ENCODE results near the gene CORIN. TPM values are rescaled to one million over a fixed set of nuclear protein-coding genes. Genes with fewer than 3 reads are reported as not detected.

The CORIN gene
- total RNA-seq, 1 donor from 2014 or later = 2.6 TPM

DNA sequence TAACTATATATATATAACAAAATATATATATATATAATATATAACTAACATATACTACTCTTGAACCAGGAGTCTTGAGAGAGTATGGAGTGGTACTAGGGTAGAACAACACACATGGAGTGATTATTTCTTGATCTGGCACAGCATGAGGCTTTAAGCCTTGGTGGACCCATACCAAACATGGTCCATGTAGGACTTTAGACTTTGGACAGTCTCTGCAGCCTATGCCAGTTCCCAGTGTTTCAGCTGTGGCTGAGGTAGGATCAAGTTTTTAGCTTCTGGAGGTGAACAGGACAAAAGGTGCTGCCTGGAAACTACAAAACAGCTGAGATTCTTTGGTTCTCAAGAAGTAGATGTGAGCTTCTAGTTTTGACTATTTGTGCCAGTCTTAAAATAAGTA lies 20.6 kb downstream of the CORIN start:
- Mint-ChIP-seq H3K4me1 (ENCODE audit: unreplicated experiment) (no peaks in the 10 kb centered on the region), H3K36me3 (ENCODE audit: unreplicated experiment) (no peaks in the 10 kb centered on the region), H3K27me3 (ENCODE audit: unreplicated experiment) (peaks cover 63% of the 10 kb centered on the region), H3K27ac (ENCODE audit: unreplicated experiment) (no peak overlapping the region), H3K9me3 (ENCODE audit: unreplicated experiment) (no peaks in the 10 kb centered on the region), H3K4me3 (ENCODE audit: unreplicated experiment) (no peak overlapping the region)
- TF ChIP-seq, protein P1, sequence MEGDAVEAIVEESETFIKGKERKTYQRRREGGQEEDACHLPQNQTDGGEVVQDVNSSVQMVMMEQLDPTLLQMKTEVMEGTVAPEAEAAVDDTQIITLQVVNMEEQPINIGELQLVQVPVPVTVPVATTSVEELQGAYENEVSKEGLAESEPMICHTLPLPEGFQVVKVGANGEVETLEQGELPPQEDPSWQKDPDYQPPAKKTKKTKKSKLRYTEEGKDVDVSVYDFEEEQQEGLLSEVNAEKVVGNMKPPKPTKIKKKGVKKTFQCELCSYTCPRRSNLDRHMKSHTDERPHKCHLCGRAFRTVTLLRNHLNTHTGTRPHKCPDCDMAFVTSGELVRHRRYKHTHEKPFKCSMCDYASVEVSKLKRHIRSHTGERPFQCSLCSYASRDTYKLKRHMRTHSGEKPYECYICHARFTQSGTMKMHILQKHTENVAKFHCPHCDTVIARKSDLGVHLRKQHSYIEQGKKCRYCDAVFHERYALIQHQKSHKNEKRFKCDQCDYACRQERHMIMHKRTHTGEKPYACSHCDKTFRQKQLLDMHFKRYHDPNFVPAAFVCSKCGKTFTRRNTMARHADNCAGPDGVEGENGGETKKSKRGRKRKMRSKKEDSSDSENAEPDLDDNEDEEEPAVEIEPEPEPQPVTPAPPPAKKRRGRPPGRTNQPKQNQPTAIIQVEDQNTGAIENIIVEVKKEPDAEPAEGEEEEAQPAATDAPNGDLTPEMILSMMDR (IDR thresholded peaks at IDR 0.05) = no peak
- no peak for DNase-seq (ENCODE audit: extremely low spot score, unreplicated experiment)

DNA sequence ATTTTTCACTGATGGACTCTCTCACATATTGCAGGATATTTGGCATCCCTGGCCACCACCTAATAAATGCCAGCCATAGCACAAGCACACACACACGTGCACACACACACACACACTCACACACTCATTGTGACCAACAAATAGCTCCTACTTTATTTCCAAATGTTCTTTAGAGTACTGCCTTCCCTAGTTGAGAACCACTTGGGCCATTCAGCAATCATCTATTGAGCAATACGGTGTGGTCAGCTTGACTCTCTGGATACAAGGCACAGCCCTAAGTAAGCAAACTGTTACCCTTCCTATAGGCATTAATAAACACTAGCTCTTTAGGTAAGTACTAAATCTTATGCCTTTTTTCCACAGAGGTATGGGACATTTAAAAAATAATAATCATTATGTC lies 21.1 kb downstream of the CORIN start:
- TF ChIP-seq, protein P1 (IDR thresholded peaks at IDR 0.05) = no peak
- H3K9me3 Mint-ChIP-seq (ENCODE audit: unreplicated experiment) = no peaks in the 10 kb centered on the region

DNA sequence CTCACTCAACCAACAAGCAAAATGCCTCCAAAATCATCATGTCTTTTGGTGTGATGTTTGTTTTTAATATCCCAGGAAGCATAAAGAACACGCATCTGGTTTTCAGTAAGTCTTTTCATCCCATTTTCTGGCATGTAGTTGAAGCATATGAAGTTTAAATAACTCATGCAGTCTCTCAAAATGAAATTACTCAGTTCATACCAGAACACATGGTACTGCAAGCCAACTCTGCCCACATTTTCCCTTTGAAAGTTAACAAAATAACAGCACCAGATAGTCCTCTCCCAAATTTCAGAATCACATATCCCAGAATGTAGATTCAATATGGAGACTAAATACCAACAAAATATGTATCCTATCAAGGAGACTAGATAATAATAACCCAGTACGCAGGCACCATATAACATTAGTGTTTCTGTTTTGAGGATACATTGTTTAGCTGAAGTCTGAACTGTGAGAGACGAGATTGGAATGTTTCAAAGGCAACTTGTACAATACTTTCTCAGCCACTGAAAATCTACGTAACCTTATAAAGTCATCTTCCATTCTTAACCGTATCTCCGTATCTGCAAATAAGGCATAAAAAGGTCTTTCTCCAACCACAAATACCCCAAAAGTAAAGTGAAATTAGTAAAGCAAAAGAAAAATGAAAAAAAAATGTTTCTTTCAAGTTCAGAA lies 23.1 kb downstream of the CORIN start:
- Mint-ChIP-seq H3K9me3 (ENCODE audit: unreplicated experiment) (no peaks in the 10 kb centered on the region), H3K4me1 (ENCODE audit: unreplicated experiment) (no peaks in the 10 kb centered on the region), H3K36me3 (ENCODE audit: unreplicated experiment) (no peaks in the 10 kb centered on the region), H3K27ac (ENCODE audit: unreplicated experiment) (no peak overlapping the region), H3K4me3 (ENCODE audit: unreplicated experiment) (no peak overlapping the region), H3K27me3 (ENCODE audit: unreplicated experiment) (peaks cover 57% of the 10 kb centered on the region)
- no peak for DNase-seq (ENCODE audit: extremely low spot score, unreplicated experiment)
- TF ChIP-seq, protein P1 (IDR thresholded peaks at IDR 0.05) = no peak

More for the DNA sequence above, 21.1 kb downstream of the CORIN start:
- Mint-ChIP-seq H3K27ac (ENCODE audit: unreplicated experiment) (no peak overlapping the region), H3K27me3 (ENCODE audit: unreplicated experiment) (peaks cover 61% of the 10 kb centered on the region), H3K4me1 (ENCODE audit: unreplicated experiment) (no peaks in the 10 kb centered on the region), H3K4me3 (ENCODE audit: unreplicated experiment) (no peak overlapping the region), H3K36me3 (ENCODE audit: unreplicated experiment) (no peaks in the 10 kb centered on the region)
- DNase-seq (ENCODE audit: extremely low spot score, unreplicated experiment) = no peak

DNA sequence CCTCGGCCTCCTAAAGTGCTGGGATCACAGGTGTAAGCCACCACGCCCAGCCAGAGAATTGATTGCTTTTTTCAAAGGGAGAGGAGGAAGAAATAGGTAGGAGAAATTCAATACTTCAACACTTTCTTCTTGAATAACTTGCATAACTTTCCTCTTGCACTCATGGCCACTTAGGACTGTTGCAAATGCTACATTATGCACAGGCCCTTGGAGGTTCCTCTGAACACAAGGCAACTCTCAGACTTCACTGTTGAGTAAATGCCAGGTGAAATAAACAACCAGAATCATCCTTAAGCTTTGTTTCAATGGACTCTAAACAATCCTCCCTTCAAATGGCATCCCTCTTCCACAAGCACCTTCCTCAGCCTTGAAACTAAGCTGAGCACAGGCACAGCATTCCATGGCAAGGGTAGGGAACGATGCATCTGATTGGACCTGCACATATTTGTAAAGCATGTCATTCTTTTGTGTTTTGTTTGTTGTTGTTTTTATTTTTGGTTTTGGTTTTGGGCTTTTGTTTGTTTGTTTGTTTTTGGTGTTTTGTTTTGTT lies 28.1 kb downstream of the CORIN start:
- TF ChIP-seq, protein P1 (IDR thresholded peaks at IDR 0.05) = no peak
- Mint-ChIP-seq H3K36me3 (ENCODE audit: unreplicated experiment) (no peaks in the 10 kb centered on the region), H3K9me3 (ENCODE audit: unreplicated experiment) (no peaks in the 10 kb centered on the region), H3K4me3 (ENCODE audit: unreplicated experiment) (no peak overlapping the region), H3K27me3 (ENCODE audit: unreplicated experiment) (peaks cover 34% of the 10 kb centered on the region), H3K4me1 (ENCODE audit: unreplicated experiment) (no peaks in the 10 kb centered on the region), H3K27ac (ENCODE audit: unreplicated experiment) (no peak overlapping the region)
- no peak for DNase-seq (ENCODE audit: extremely low spot score, unreplicated experiment)

DNA sequence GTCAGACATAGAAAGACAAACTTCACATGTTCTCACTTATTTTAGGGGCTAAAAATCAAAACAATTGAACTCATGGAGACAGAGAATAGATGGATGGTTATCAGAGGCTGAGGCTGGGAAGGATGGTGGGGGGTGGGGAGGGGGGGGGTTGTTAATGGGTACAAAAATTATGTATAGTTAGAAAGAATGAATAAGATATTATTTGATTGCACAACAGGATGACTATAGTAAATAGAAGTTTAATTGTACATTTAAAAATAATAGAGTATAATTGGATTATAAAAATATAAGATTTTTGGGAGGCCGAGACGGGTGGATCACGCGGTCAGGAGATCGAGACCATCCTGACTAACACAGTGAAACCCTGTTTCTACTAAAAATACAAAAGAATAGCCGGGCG lies 33.3 kb downstream of the CORIN start:
- TF ChIP-seq, protein P1 (IDR thresholded peaks at IDR 0.05) = no peak

More for the DNA sequence above, 33.3 kb downstream of the CORIN start:
- no peak overlapping the region for H3K4me3 Mint-ChIP-seq (ENCODE audit: unreplicated experiment)
- no peak for DNase-seq (ENCODE audit: extremely low spot score, unreplicated experiment)
- H3K9me3 Mint-ChIP-seq (ENCODE audit: unreplicated experiment) = no peaks in the 10 kb centered on the region
- no peak overlapping the region for H3K27ac Mint-ChIP-seq (ENCODE audit: unreplicated experiment)
- no peaks in the 10 kb centered on the region for H3K36me3 Mint-ChIP-seq (ENCODE audit: unreplicated experiment)
- H3K27me3 Mint-ChIP-seq (ENCODE audit: unreplicated experiment) = peaks cover 15% of the 10 kb centered on the region
- H3K4me1 Mint-ChIP-seq (ENCODE audit: unreplicated experiment) = no peaks in the 10 kb centered on the region
